Measurements from ENCODE around the gene MRC1.

DNA sequence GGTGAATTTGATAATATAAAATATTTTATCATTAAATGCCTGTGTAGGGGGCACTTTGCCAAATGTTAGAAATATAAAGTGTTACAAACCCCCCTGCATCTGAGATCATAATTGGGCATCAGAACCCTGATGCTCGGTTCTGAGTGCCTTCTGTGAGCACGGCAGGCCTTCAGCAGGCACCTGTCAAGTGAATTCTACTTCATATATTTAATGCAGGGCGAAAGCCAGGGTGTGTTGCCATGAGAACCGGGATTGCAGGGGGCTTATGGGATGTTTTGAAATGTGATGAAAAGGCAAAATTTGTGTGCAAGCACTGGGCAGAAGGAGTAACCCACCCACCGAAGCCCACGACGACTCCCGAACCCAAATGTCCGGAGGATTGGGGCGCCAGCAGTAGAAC lies 57.2 kb downstream of the MRC1 start:
- TF ChIP-seq NANOG (IDR thresholded peaks at IDR 0.05; ENCODE audit: borderline replicate concordance) (no peak), POLR2AphosphoS5 (IDR thresholded peaks at IDR 0.05; ENCODE audit: low read depth) (no peak)
- TF ChIP-seq, protein P1, sequence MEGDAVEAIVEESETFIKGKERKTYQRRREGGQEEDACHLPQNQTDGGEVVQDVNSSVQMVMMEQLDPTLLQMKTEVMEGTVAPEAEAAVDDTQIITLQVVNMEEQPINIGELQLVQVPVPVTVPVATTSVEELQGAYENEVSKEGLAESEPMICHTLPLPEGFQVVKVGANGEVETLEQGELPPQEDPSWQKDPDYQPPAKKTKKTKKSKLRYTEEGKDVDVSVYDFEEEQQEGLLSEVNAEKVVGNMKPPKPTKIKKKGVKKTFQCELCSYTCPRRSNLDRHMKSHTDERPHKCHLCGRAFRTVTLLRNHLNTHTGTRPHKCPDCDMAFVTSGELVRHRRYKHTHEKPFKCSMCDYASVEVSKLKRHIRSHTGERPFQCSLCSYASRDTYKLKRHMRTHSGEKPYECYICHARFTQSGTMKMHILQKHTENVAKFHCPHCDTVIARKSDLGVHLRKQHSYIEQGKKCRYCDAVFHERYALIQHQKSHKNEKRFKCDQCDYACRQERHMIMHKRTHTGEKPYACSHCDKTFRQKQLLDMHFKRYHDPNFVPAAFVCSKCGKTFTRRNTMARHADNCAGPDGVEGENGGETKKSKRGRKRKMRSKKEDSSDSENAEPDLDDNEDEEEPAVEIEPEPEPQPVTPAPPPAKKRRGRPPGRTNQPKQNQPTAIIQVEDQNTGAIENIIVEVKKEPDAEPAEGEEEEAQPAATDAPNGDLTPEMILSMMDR (conservative IDR thresholded peaks at IDR 0.05; ENCODE audit: low read depth in 2 of 2) = no peak

Measured in GM23338 (cell line).